Stomach (tissue), 9 donors: ENCODE results near the gene LYPLA2. TPM values are rescaled to one million over a fixed set of nuclear protein-coding genes. Genes with fewer than 3 reads are reported as not detected.
A peak's percentile ranks its signal among the peaks of the same experiment; 100 is the strongest.
"Not testable (repeated sequence)": the region's sequence is repeated elsewhere in the genome, so short reads cannot be mapped to it uniquely, and the experiment has no call there.

Experiments used
- DNase-seq, 2 donors: peaks; one replicate each; pipeline versions ENCODE4 v3.0.0 to v3.0.0-alpha.2; 2013 to 2019
- H3K27ac ChIP-seq, 5 donors: fragments of 200-600 bp in 4 of 5; sonication (generic) in 4 of 5; one replicate each; pipeline ENCODE4 v1.5.1; 2013 to 2019; ENCODE audit warnings: mild to moderate bottlenecking in 1 of 5, moderate library complexity in 1 of 5
- H3K27me3 ChIP-seq, 3 donors: fragments of 200-600 bp; sonication (generic); one replicate each; pipeline ENCODE4 v1.5.1; 2017 to 2019; ENCODE audit warnings: mixed run types in 1 of 3
- H3K36me3 ChIP-seq, 4 donors: fragments of 200-600 bp; sonication (generic); 1 replicate in 3 of 4; 2 replicates in 1 of 4; pipeline ENCODE4 v1.5.1; 2016 to 2019
- H3K4me1 ChIP-seq, 4 donors: fragments of 200-600 bp; sonication (generic); one replicate each; pipeline ENCODE4 v1.5.1; 2016 to 2019
- H3K4me3 ChIP-seq, 4 donors: fragments of 200-600 bp; sonication (generic) in 3 of 4; one replicate each; pipeline ENCODE4 v1.5.1; 2016 to 2019; ENCODE audit warnings: mild to moderate bottlenecking in 1 of 4
- H3K9me3 ChIP-seq, 4 donors: fragments of 200-600 bp; sonication (generic); one replicate each; pipeline ENCODE4 v1.5.1; 2016 to 2019
- EP300 ChIP-seq: sonication (generic); formaldehyde crosslinking; IDR thresholded peaks from one replicate; pipeline ENCODE4 v1.6.1; 2017; ENCODE audit warnings: antibody characterized with exemption
- POLR2A ChIP-seq, 4 donors: fragments of 450-650 bp; IDR thresholded peaks; one replicate each; pipeline ENCODE4 v1.6.1; 2016; ENCODE audit warnings: antibody characterized with exemption in 4 of 4, control low read depth in 2 of 4, mild to moderate bottlenecking in 1 of 4, moderate library complexity in 1 of 4
- POLR2AphosphoS5 ChIP-seq, 3 donors: sonication (generic); formaldehyde crosslinking; IDR thresholded peaks; one replicate each; pipeline ENCODE4 v1.6.1; 2016; ENCODE audit warnings: antibody characterized with exemption in 3 of 3
- WGBS, 5 donors: extraction: QIAGEN DNeasy Blood & Tissue Kit in 3 of 5; methylation state at CpG; one replicate each; pipeline versions ENCODE4 v1.1.5 to v1.1.7; 2013 to 2018; 5-methylcytosine and 5-hydroxymethylcytosine counted together
- intact Hi-C: fragments of 100-400 bp; cut with DNase I; formaldehyde crosslinking; loops from one replicate; pipeline ENCODE4 v1.15.1; 2023; ENCODE audit warnings: low total_unique reads
- polyA plus RNA-seq, 3 donors: library from polyadenylated mRNA; stranded (reverse); fragments of 200-250 nt; gene quantifications; one replicate each; pipeline ENCODE4 v1.2.3, GENCODE V29; 2013
- total RNA-seq, 5 donors: library from RNA; depleted of rRNA; stranded (reverse); fragments of >200 nt; gene quantifications; one replicate each; pipeline versions ENCODE4 v1.1.0 to v1.2.3, GENCODE V29; 2014 to 2016
- TF ChIP-seq, protein P1 (sequence below), 7 experiments: fragments of 450-650 bp in 4 of 7; fragments of 200-600 bp in 3 of 7; sonication (generic) in 3 of 7; IDR thresholded peaks; one replicate each; pipeline ENCODE4 v1.5.1; 2016 to 2019; ENCODE audit warnings: antibody characterized with exemption in 7 of 7, control low read depth in 2 of 7, mild to moderate bottlenecking in 1 of 7
- donor health status: healthy with polysubstance abuse.
- donor health status: Bipolar disorder and iron deficiency.
- donor health status: healthy.

The LYPLA2 gene
- total and polyA plus RNA-seq, 8 donors, result 29.0 to 85.2 (median 64.3) TPM

DNA sequence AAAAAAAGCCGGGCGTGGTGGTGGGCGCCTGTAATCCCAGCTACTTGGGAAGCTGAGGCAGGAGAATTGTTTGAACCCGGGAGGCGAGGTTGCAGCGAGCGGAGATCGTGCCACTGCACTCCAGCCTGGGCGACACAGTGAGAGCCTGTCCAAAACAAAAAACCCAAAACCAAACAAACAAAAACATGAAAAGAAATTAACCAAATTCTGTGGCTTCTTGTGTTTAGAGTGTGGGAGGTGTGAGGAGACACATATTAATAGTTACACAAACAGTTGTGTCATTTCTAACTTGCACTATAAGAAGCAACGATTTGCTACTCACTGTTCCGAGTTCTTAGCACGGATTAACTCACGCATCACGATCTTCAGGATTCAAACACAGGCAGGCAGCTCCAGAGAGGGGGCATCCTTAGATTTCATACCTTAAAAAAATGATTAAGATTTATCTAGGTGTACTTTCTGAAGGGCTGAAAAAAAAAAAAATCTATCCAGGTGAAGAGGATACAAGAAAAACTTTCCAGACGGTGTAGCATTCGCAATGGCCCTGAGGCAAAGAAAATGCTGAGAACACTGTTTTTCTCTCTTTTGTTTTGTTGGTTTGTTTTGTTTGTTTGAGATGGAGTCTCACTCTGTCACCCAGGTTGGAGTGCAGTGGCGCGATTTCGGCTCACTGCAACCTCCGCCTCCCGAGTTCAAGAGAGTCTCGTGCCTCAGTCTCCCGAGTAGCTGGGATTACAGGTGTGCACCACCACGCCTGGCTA is 35.0 kb downstream of the LYPLA2 start:
- intact Hi-C loops, result no loop called here
- Histone ChIP-seq H3K27ac (peak overlapping the region; percentile 85 to 97 (median 95)), H3K4me3 (peak overlapping the region; percentile 74 to 98 (median 92)), H3K36me3 (no peaks in the 10 kb centered on the region), H3K9me3 (no peaks in the 10 kb centered on the region), H3K4me1 (peaks cover 5 to 24% (median 13%) of the 10 kb centered on the region in 4 donors), H3K27me3 (no peaks in the 10 kb centered on the region)
- TF ChIP-seq POLR2A (IDR thresholded peaks at IDR 0.05) (no peak), POLR2AphosphoS5 (IDR thresholded peaks at IDR 0.05) (no peak), EP300 (no peak)
- TF ChIP-seq, protein P1, sequence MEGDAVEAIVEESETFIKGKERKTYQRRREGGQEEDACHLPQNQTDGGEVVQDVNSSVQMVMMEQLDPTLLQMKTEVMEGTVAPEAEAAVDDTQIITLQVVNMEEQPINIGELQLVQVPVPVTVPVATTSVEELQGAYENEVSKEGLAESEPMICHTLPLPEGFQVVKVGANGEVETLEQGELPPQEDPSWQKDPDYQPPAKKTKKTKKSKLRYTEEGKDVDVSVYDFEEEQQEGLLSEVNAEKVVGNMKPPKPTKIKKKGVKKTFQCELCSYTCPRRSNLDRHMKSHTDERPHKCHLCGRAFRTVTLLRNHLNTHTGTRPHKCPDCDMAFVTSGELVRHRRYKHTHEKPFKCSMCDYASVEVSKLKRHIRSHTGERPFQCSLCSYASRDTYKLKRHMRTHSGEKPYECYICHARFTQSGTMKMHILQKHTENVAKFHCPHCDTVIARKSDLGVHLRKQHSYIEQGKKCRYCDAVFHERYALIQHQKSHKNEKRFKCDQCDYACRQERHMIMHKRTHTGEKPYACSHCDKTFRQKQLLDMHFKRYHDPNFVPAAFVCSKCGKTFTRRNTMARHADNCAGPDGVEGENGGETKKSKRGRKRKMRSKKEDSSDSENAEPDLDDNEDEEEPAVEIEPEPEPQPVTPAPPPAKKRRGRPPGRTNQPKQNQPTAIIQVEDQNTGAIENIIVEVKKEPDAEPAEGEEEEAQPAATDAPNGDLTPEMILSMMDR (IDR thresholded peaks at IDR 0.05), result no peak
- WGBS, 5 donors, result 52 to 66% (median 55%) methylated on average over 22 to 24 of the region's 24 CpGs
- DNase-seq, result no peak

DNA sequence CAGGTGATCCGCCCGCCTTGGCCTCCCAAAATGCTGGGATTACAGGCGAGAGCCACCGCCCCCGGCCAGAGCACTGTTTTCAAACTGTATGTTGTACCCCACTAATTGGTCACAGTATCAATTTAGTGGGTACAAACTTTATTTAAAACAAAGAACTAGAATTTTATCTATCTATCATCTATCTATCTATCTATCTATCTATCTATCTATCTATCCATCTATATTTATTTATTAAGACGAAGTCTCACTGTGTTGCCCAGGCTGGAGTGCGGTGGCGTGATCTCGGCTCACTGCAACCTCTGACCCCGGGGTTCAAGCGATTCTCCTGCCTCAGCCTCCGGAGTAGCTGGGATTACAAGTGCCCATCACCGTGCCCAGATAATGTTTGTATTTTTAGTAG is 35.6 kb downstream of the LYPLA2 start:
- WGBS, 5 donors, result 95 to 98% (median 95%) methylated on average over 13 of the region's 13 CpGs
- H3K36me3 ChIP-seq, DNase-seq, H3K9me3 ChIP-seq, H3K4me3 ChIP-seq, H3K27ac ChIP-seq, H3K27me3 ChIP-seq, intact Hi-C loops: not testable (repeated sequence)
- H3K4me1 ChIP-seq, result peaks cover 5 to 24% (median 13%) of the 10 kb centered on the region in 4 donors

DNA sequence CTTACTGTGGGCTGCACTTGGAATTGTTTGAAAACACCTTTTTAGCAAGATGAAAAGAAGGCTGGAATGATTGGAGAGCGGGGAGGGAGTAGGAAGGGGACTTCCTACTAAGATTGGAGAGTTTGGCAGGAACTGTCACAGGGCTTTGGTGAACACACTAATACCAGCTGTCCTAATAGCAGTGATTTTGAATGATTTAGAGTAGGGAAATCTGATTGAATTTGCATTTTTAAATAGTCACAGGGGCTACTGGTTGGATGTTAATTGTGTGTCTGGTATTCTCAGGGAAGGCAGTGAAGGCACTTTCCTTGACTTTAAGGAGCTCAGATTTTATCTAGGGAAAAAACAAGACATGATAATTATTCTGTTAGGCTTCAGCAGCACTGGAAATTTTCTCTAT is 36.8 kb downstream of the LYPLA2 start:
- 81 to 90% (median 83%) methylated on average over 1 of the region's 1 CpG for WGBS, 5 donors
- H3K9me3 ChIP-seq, result no peaks in the 10 kb centered on the region
- H3K27ac ChIP-seq, result no peak overlapping the region
- DNase-seq, result no peak
- intact Hi-C loops, result no loop called here
- no peaks in the 10 kb centered on the region for H3K36me3 ChIP-seq
- no peak overlapping the region for H3K4me3 ChIP-seq
- peaks cover 5 to 18% (median 13%) of the 10 kb centered on the region in 4 donors for H3K4me1 ChIP-seq
- no peaks in the 10 kb centered on the region for H3K27me3 ChIP-seq
- TF ChIP-seq POLR2A (IDR thresholded peaks at IDR 0.05) (no peak), POLR2AphosphoS5 (IDR thresholded peaks at IDR 0.05) (no peak), EP300 (no peak)
- TF ChIP-seq, protein P1 (IDR thresholded peaks at IDR 0.05), result no peak

DNA sequence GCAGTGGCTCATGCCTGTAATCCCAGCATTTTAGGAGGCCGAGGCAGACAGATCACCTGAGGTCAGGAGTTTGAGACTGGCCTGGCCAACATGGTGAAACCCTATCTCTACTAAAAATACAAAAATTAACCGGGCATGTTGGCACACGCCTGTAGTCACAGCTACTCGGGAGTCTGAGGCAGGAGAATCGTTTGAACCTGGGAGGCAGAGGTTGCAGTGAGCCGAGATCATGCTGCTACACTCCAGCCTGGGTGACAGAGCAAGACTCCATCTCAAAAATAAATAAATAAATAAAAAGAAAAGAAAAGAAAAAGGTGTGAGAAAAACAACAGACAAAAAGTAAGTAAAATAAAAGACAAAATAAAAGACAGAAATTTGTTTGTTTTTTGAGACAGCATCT is 43.2 kb downstream of the LYPLA2 start:
- 77 to 88% (median 84%) methylated on average over 6 of the region's 6 CpGs for WGBS, 5 donors
- H3K4me3 ChIP-seq, H3K9me3 ChIP-seq, H3K27me3 ChIP-seq, H3K36me3 ChIP-seq, H3K27ac ChIP-seq, DNase-seq, intact Hi-C loops: not testable (repeated sequence)
- peaks cover 9 to 20% (median 13%) of the 10 kb centered on the region in 4 donors for H3K4me1 ChIP-seq

DNA sequence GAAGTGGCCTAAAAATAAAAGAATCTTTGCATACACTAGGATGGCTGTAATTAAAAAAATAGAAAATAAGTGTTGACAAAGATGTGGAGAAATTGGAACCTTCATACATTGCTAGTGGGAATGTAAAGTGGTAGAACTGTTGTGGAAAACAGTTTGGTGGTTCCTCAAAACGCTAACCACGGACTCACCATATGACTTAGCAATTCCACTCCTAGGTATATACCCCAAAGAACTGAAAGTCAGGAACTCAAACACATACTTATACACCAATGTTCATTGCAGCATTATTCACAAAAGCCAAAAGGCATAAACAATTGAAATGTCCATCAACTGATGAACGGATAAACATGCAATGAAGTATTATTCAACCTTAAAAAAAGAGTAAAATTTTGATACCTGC is 45.1 kb downstream of the LYPLA2 start:
- H3K36me3 ChIP-seq, result no peaks in the 10 kb centered on the region
- H3K27me3 ChIP-seq, result no peaks in the 10 kb centered on the region
- no peak overlapping the region for H3K27ac ChIP-seq
- WGBS, 5 donors, result 68 to 85% (median 78%) methylated on average over 3 of the region's 3 CpGs
- H3K9me3 ChIP-seq, result no peaks in the 10 kb centered on the region
- no peak overlapping the region for H3K4me3 ChIP-seq
- DNase-seq, result no peak
- intact Hi-C loops, result no loop called here
- TF ChIP-seq POLR2AphosphoS5 (IDR thresholded peaks at IDR 0.05) (no peak), EP300 (no peak)
- TF ChIP-seq, protein P1 (IDR thresholded peaks at IDR 0.05), result no peak
- H3K4me1 ChIP-seq, result peaks cover 4 to 15% (median 13%) of the 10 kb centered on the region in 4 donors
